Bronchial epithelial cell (primary cell): Measurements from ENCODE around the gene SERTAD3. TPM values are rescaled to one million over a fixed set of nuclear protein-coding genes. Genes with fewer than 3 reads are reported as not detected.
"Not testable (repeated sequence)": the region's sequence is repeated elsewhere in the genome, so short reads cannot be mapped to it uniquely, and the experiment has no call there.

ENCODE experiments used
- DNase-seq: peaks from one replicate; pipeline ENCODE4 v3.0.0-alpha.2; 2010; ENCODE audit warnings: low read depth
- FAIRE-seq: peaks from 2 replicates; lab custom pipeline; 2011; peaks lifted over from hg19 to GRCh38; lab: Jason Lieb, UNC
- H3K27me3 ChIP-seq: 2 replicates; pipeline ENCODE4 v1.5.1; 2011; ENCODE audit warnings: low read length; ENCODE audit not compliant: control insufficient read depth, insufficient read depth
- H3K36me3 ChIP-seq: 2 replicates; pipeline ENCODE4 v1.5.1; 2011; ENCODE audit warnings: low read length; ENCODE audit not compliant: control insufficient read depth, insufficient read depth
- H3K4me3 ChIP-seq: 2 replicates; pipeline ENCODE4 v1.5.1; 2011; ENCODE audit warnings: mild to moderate bottlenecking, low read depth, low read length, control low read depth
- CTCF ChIP-seq: IDR thresholded peaks from 2 replicates; pipeline ENCODE4 v1.5.1; 2011; ENCODE audit warnings: mild to moderate bottlenecking, moderate library complexity, low read length, control low read depth, inconsistent platforms; ENCODE audit not compliant: insufficient read depth, severe bottlenecking
- total RNA-seq: library from RNA; depleted of rRNA; stranded (reverse); fragments of >200 nt; gene quantifications from 2 replicates; pipeline ENCODE4 v1.2.1, GENCODE V29; 2014

SERTAD3 gene
- total RNA-seq, 1 donor from 2014 or later, result 23.2 TPM

GRCh38 chr19:40411125-40411842 is 32.9 kb downstream of the SERTAD3 start:
- FAIRE-seq, result no peak
- Histone ChIP-seq H3K4me3 (no peak overlapping the region), H3K36me3 (no peaks in the 10 kb centered on the region)

GRCh38 chr19:40410030-40410389 is 34.1 kb downstream of the SERTAD3 start:
- Histone ChIP-seq H3K27me3 (no peaks in the 10 kb centered on the region), H3K4me3 (no peak overlapping the region), H3K36me3 (no peaks in the 10 kb centered on the region)
- FAIRE-seq (no peak), DNase-seq (no peak)
- TF ChIP-seq CTCF, result no peak

More at GRCh38 chr19:40411125-40411842, 32.9 kb downstream of the SERTAD3 start:
- DNase-seq, result no peak
- TF ChIP-seq CTCF, result no peak
- H3K27me3 ChIP-seq, result no peaks in the 10 kb centered on the region

- not testable (repeated sequence) for DNase-seq, FAIRE-seq, H3K36me3 ChIP-seq, H3K27me3 ChIP-seq, H3K4me3 ChIP-seq
Observed at GRCh38 chr19:40408598-40408925, 35.6 kb downstream of the SERTAD3 start.

GRCh38 chr19:40407714-40408597 is 36.2 kb downstream of the SERTAD3 start:
- H3K4me3 ChIP-seq, result no peak overlapping the region
- no peak for TF ChIP-seq CTCF
- DNase-seq, result no peak
- H3K27me3 ChIP-seq, result no peaks in the 10 kb centered on the region
- H3K36me3 ChIP-seq, result no peaks in the 10 kb centered on the region
- FAIRE-seq, result no peak

DNA sequence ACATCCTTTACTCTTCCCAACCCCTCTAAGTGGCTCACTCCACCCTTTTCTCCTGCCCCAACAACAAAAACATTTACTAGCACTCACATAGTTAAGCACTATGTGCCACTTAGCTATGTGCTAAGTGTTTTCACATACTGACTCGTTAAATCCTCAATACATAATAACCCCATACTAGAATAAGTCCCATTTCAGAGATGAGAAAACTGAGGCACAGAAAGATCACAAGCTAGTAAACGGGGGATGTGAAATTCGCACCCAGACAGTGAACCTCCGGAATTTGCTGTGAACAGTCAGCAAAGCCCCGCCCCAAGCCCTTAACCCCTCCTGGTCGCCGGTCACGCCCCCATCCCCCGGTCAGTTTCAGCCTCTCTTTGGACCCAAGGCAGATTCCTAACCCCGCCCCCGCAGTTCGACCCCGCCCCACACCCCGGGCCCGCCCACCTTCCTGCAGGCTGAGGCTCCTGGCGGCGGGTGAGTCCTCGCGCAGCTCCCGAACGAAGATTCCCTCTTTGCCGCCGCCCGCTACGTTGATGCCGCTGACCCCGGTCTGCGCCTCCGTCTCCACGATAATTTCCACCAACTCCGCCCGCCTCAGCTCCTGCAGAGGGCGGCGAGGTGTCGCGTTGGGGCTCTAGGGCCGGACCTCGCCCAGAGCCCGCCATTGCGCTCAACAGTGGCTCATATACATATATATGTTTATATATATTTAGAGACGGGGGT is 40.7 kb downstream of the SERTAD3 start:
- Histone ChIP-seq H3K36me3 (no peaks in the 10 kb centered on the region), H3K4me3 (peak overlapping the region; percentile 48), H3K27me3 (no peaks in the 10 kb centered on the region)
- DNase-seq, result peak; percentile 72
- no peak for FAIRE-seq
- TF ChIP-seq CTCF, result peak; percentile 1

DNA sequence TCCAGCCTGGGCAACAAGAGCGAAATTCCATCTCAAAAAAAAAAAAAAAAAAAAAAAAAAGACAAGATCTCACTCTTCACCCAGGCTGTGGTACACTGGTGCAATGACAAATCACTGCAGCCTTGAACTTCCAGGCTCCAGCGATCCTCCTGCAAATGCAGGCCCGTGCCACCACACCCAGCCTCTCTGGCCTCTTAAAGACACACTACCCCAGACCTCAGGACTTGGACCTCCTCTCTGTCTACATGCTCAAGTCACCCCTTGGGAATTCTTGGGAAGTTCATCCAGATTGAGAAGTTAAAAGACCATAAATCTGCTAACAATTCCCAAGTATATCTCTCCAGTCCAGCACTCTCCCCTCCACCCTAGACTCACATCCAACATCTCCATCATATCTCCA is 43.6 kb downstream of the SERTAD3 start:
- no peak overlapping the region for H3K4me3 ChIP-seq
- peaks cover 1% of the 10 kb centered on the region for H3K27me3 ChIP-seq
- no peak for DNase-seq
- no peak for FAIRE-seq
- no peaks in the 10 kb centered on the region for H3K36me3 ChIP-seq
- TF ChIP-seq CTCF, result no peak
